ENCODE results near the gene ANKS1A.

ANKS1A gene

GRCh38 chr6:35055891-35056290 lies 166.8 kb downstream of the ANKS1A start:
- no peak for TF ChIP-seq CTCF (IDR thresholded peaks at IDR 0.05; ENCODE audit: insufficient read depth, missing control alignments)
- FAIRE-seq: no peak
- DNase-seq (ENCODE audit: insufficient read length, low spot score): no peak

- no peak for DNase-seq (ENCODE audit: insufficient read length, low spot score)
- TF ChIP-seq CTCF (IDR thresholded peaks at IDR 0.05; ENCODE audit: insufficient read depth, missing control alignments): no peak
Measured at GRCh38 chr6:35056952-35057351, 167.9 kb downstream of the ANKS1A start.

GRCh38 chr6:35057449-35058357 lies 168.6 kb downstream of the ANKS1A start:
- FAIRE-seq (no peak), DNase-seq (ENCODE audit: insufficient read length, low spot score) (no peak)
- no peak for TF ChIP-seq CTCF (IDR thresholded peaks at IDR 0.05; ENCODE audit: insufficient read depth, missing control alignments)

More at GRCh38 chr6:35056952-35057351, 167.9 kb downstream of the ANKS1A start:
- no peak for FAIRE-seq

- no peak for TF ChIP-seq CTCF (IDR thresholded peaks at IDR 0.05; ENCODE audit: insufficient read depth, missing control alignments)
- no peak for DNase-seq (ENCODE audit: insufficient read length, low spot score)
- no peak for FAIRE-seq
Measured at GRCh38 chr6:35058358-35058675, 169.3 kb downstream of the ANKS1A start.

GRCh38 chr6:35058865-35059522 lies 169.9 kb downstream of the ANKS1A start:
- DNase-seq (ENCODE audit: insufficient read length, low spot score): no peak
- FAIRE-seq: no peak
- TF ChIP-seq CTCF (IDR thresholded peaks at IDR 0.05; ENCODE audit: insufficient read depth, missing control alignments): no peak

- FAIRE-seq (no peak), DNase-seq (ENCODE audit: insufficient read length, low spot score) (no peak)
- TF ChIP-seq CTCF (IDR thresholded peaks at IDR 0.05; ENCODE audit: insufficient read depth, missing control alignments): no peak
Measured at GRCh38 chr6:35059596-35060345, 170.7 kb downstream of the ANKS1A start.
